ENCODE data around the gene ABCC8.

- no peak for TF ChIP-seq CTCF (IDR thresholded peaks at IDR 0.05)
- no peak for TF ChIP-seq EP300 (IDR thresholded peaks at IDR 0.05)
Observed at GRCh38 chr11:17507773-17508172, 31.1 kb upstream of the ABCC8 start.

Measured in ovary (tissue), 3 donors.